Neutrophil (primary cell): ENCODE measurements around the gene A2M.

Experiments used
- H3K27ac ChIP-seq: fragments of 200-600 bp; sonication (generic); 2 replicates; pipeline ENCODE4 v1.5.1; 2016; ENCODE audit warnings: mild to moderate bottlenecking, moderate library complexity
- H3K27me3 ChIP-seq: fragments of 200-600 bp; sonication (generic); 2 replicates; pipeline ENCODE4 v1.6.0; 2016; ENCODE audit warnings: mild to moderate bottlenecking
- H3K36me3 ChIP-seq: fragments of 200-600 bp; sonication (generic); 2 replicates; pipeline ENCODE4 v1.5.1; 2017
- H3K4me1 ChIP-seq, 2 experiments: fragments of 200-600 bp in 1 of 2; sonication (generic) in 1 of 2; 1 replicate in 1 of 2; 2 replicates in 1 of 2; pipeline versions ENCODE4 v1.5.1 to v1.6.1; 2013 to 2016; ENCODE audit warnings: low read depth in 1 of 2, low read length in 1 of 2, mild to moderate bottlenecking in 1 of 2, moderate library complexity in 1 of 2; ENCODE audit not compliant: control insufficient read depth in 1 of 2, insufficient read depth in 1 of 2
- H3K4me3 ChIP-seq, 2 experiments: fragments of 200-600 bp in 1 of 2; sonication (generic) in 1 of 2; 1 replicate in 1 of 2; 2 replicates in 1 of 2; pipeline ENCODE4 v1.5.1; 2013 to 2016; ENCODE audit warnings: low read depth in 1 of 2, low read length in 1 of 2, mild to moderate bottlenecking in 1 of 2, moderate library complexity in 1 of 2
- H3K9me3 ChIP-seq: fragments of 200-600 bp; sonication (generic); 2 replicates; pipeline ENCODE4 v1.5.1; 2016
- CTCF ChIP-seq: fragments of 200-600 bp; sonication (generic); IDR thresholded peaks from 2 replicates; pipeline ENCODE4 v1.5.1; 2016; ENCODE audit warnings: antibody characterized with exemption

A2M gene

DNA sequence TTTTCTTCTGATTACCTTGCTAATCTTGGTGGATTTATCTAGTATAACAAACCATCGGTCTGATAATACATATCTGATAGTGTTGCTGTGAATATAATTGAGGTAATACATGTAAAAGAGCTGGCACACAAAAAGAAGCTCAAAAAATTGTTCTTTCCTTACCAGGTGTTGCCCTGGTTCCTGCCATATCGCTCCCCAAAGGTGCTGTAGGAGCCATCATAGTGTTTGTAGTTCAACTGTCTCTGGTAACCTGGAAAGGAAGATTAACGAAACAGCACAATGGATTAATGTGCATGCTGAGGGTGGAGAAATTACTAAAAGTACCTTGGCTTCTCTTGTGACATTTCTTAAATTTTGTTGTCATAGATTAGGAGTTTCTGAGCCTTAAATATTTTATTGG lies 36.6 kb downstream of the A2M start:
- Histone ChIP-seq H3K27me3 (no peaks in the 10 kb centered on the region), H3K36me3 (no peaks in the 10 kb centered on the region), H3K27ac (no peak overlapping the region), H3K9me3 (no peaks in the 10 kb centered on the region), H3K4me3 (no peak overlapping the region), H3K4me1 (no peaks in the 10 kb centered on the region)
- no peak for TF ChIP-seq CTCF

- H3K36me3 ChIP-seq, result no peaks in the 10 kb centered on the region
- no peak for TF ChIP-seq CTCF
- H3K27ac ChIP-seq, result no peak overlapping the region
These were observed 38.3 kb downstream of the A2M start for GRCh38 chr12:9077152-9078031.

DNA sequence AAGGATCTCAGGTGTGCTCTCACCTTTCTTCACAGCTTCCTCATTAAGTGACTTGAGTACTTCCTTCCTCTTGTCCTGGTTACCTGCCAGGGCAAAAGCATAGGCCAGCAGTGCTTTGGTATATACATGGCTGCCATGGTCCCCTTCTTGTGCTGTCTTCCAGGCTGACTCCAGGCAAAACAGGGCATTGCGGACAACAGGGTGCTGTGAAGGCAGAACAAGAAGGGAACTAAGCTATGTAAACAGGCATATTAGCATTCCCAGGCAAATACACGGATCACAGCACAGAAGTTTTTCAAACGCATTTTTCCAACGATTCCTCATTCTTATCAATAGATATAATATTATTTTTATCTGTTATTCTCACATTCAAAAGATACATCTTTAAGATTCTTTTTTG lies 39.0 kb downstream of the A2M start:
- Histone ChIP-seq H3K4me3 (no peak overlapping the region), H3K27ac (no peak overlapping the region), H3K27me3 (peaks cover 13% of the 10 kb centered on the region), H3K36me3 (no peaks in the 10 kb centered on the region), H3K9me3 (no peaks in the 10 kb centered on the region), H3K4me1 (no peaks in the 10 kb centered on the region)
- no peak for TF ChIP-seq CTCF

More at GRCh38 chr12:9077152-9078031, 38.3 kb downstream of the A2M start:
- no peaks in the 10 kb centered on the region for H3K4me1 ChIP-seq
- H3K27me3 ChIP-seq, result peaks cover 10% of the 10 kb centered on the region
- no peaks in the 10 kb centered on the region for H3K9me3 ChIP-seq
- no peak overlapping the region for H3K4me3 ChIP-seq

DNA sequence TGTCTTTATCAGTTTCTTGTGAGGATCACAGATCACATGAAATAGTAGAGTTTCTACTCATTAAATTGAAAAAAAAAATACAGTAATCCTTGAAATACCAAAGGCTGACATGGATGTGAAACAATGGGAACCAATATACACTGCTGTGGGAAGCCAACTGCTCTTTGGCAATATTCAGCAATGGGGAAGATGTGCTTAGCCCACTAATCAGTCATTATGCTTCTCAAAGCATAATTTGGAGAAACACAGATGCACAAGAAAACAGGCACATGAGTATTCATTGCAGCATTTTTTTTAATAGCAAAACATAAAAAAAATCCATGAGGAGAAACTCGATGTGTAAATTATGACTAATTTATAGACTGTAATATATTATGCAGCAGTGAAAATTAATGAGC lies 40.6 kb downstream of the A2M start:
- Histone ChIP-seq H3K4me3 (no peak overlapping the region), H3K9me3 (no peaks in the 10 kb centered on the region), H3K27ac (no peak overlapping the region), H3K27me3 (peaks cover 13% of the 10 kb centered on the region), H3K4me1 (no peaks in the 10 kb centered on the region), H3K36me3 (no peaks in the 10 kb centered on the region)
- TF ChIP-seq CTCF, result no peak

DNA sequence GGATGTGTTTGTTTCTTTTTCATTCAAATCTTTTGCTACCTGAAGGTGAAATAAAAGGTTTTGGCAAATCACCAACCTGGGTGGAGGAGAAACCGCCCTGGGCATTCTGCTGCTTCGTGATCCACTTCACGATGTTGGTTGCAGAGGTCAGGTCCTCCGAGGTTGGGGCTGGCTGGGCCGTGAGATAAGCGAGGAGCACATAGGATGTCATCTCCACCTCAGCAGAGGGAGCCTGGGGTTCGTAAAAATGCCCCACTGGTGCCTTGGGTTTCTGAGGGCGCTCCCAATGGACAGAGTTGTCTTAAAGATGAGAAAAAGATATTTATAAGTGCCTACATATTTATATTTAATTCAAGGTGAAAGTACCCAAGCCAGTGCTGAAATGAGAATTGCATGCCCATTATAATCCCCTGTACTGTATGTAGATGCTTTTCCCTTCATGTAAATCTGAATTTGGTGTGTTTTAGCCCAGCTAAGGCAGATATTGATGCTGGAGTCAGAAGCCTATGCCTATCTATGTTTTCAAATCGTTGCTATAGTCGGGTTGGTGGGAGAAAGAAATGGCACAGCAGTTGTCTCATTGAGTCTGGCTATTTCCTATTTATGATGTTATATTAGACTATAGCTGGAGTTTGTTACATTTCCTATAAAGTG lies 41.1 kb downstream of the A2M start:
- H3K36me3 ChIP-seq, result no peaks in the 10 kb centered on the region
- no peaks in the 10 kb centered on the region for H3K9me3 ChIP-seq
- no peak overlapping the region for H3K4me3 ChIP-seq
- no peaks in the 10 kb centered on the region for H3K4me1 ChIP-seq
- H3K27me3 ChIP-seq, result peaks cover 13% of the 10 kb centered on the region
- no peak overlapping the region for H3K27ac ChIP-seq
- no peak for TF ChIP-seq CTCF
